Measurements from ENCODE around the gene SPDYE2B.
"Not testable (repeated sequence)": the region's sequence is repeated elsewhere in the genome, so short reads cannot be mapped to it uniquely, and the experiment has no call there.

SPDYE2B gene

GRCh38 chr7:102643404-102643803 is 6.7 kb upstream of the SPDYE2B start:
- not testable (repeated sequence) for H3K9me3 ChIP-seq (ENCODE audit: control insufficient read depth, insufficient read depth, low read length); H3K27me3 ChIP-seq (ENCODE audit: control insufficient read depth, insufficient read depth, low read length); H3K27ac ChIP-seq (ENCODE audit: low read depth, low read length); H3K9ac ChIP-seq (ENCODE audit: low read depth, low read length); H3K36me3 ChIP-seq (ENCODE audit: control insufficient read depth, insufficient read depth, low read length); H3K4me3 ChIP-seq (ENCODE audit: low read depth, low read length); H3K4me1 ChIP-seq (ENCODE audit: control insufficient read depth, insufficient read depth, low read length)

GRCh38 chr7:102647813-102648212 is 2.3 kb upstream of the SPDYE2B start:
- not testable (repeated sequence) for H3K4me1 ChIP-seq (ENCODE audit: control insufficient read depth, insufficient read depth, low read length); H3K4me3 ChIP-seq (ENCODE audit: low read depth, low read length); H3K27ac ChIP-seq (ENCODE audit: low read depth, low read length); H3K27me3 ChIP-seq (ENCODE audit: control insufficient read depth, insufficient read depth, low read length); H3K9me3 ChIP-seq (ENCODE audit: control insufficient read depth, insufficient read depth, low read length); H3K36me3 ChIP-seq (ENCODE audit: control insufficient read depth, insufficient read depth, low read length); H3K9ac ChIP-seq (ENCODE audit: low read depth, low read length)

GRCh38 chr7:102664765-102665164 is 14.6 kb downstream of the SPDYE2B start:
- not testable (repeated sequence) for H3K27me3 ChIP-seq (ENCODE audit: control insufficient read depth, insufficient read depth, low read length); H3K4me1 ChIP-seq (ENCODE audit: control insufficient read depth, insufficient read depth, low read length); H3K9ac ChIP-seq (ENCODE audit: low read depth, low read length); H3K9me3 ChIP-seq (ENCODE audit: control insufficient read depth, insufficient read depth, low read length); H3K4me3 ChIP-seq (ENCODE audit: low read depth, low read length); H3K36me3 ChIP-seq (ENCODE audit: control insufficient read depth, insufficient read depth, low read length); H3K27ac ChIP-seq (ENCODE audit: low read depth, low read length)

- H3K9ac ChIP-seq (ENCODE audit: low read depth, low read length); H3K4me3 ChIP-seq (ENCODE audit: low read depth, low read length); H3K9me3 ChIP-seq (ENCODE audit: control insufficient read depth, insufficient read depth, low read length); H3K36me3 ChIP-seq (ENCODE audit: control insufficient read depth, insufficient read depth, low read length); H3K27ac ChIP-seq (ENCODE audit: low read depth, low read length); H3K4me1 ChIP-seq (ENCODE audit: control insufficient read depth, insufficient read depth, low read length); H3K27me3 ChIP-seq (ENCODE audit: control insufficient read depth, insufficient read depth, low read length): not testable (repeated sequence)
Measured at GRCh38 chr7:102666850-102667249, 16.7 kb downstream of the SPDYE2B start.

GRCh38 chr7:102667523-102667922 is 17.4 kb downstream of the SPDYE2B start:
- not testable (repeated sequence) for H3K27ac ChIP-seq (ENCODE audit: low read depth, low read length); H3K27me3 ChIP-seq (ENCODE audit: control insufficient read depth, insufficient read depth, low read length); H3K9me3 ChIP-seq (ENCODE audit: control insufficient read depth, insufficient read depth, low read length); H3K4me1 ChIP-seq (ENCODE audit: control insufficient read depth, insufficient read depth, low read length); H3K9ac ChIP-seq (ENCODE audit: low read depth, low read length); H3K4me3 ChIP-seq (ENCODE audit: low read depth, low read length); H3K36me3 ChIP-seq (ENCODE audit: control insufficient read depth, insufficient read depth, low read length)

GRCh38 chr7:102671166-102671955 is 21.2 kb downstream of the SPDYE2B start, which contains the start of gene POLR2J2:
POLR2J2 (minus strand) TSS chr7:102671663; CDS start chr7:102671601, 62 bp downstream.
- not testable (repeated sequence) for H3K27me3 ChIP-seq (ENCODE audit: control insufficient read depth, insufficient read depth, low read length); H3K9ac ChIP-seq (ENCODE audit: low read depth, low read length); H3K4me3 ChIP-seq (ENCODE audit: low read depth, low read length); H3K36me3 ChIP-seq (ENCODE audit: control insufficient read depth, insufficient read depth, low read length); H3K27ac ChIP-seq (ENCODE audit: low read depth, low read length); H3K4me1 ChIP-seq (ENCODE audit: control insufficient read depth, insufficient read depth, low read length); H3K9me3 ChIP-seq (ENCODE audit: control insufficient read depth, insufficient read depth, low read length)

GRCh38 chr7:102671956-102672307 is 21.8 kb downstream of the SPDYE2B start:
- not testable (repeated sequence) for H3K36me3 ChIP-seq (ENCODE audit: control insufficient read depth, insufficient read depth, low read length); H3K27me3 ChIP-seq (ENCODE audit: control insufficient read depth, insufficient read depth, low read length); H3K4me1 ChIP-seq (ENCODE audit: control insufficient read depth, insufficient read depth, low read length); H3K27ac ChIP-seq (ENCODE audit: low read depth, low read length); H3K9me3 ChIP-seq (ENCODE audit: control insufficient read depth, insufficient read depth, low read length); H3K4me3 ChIP-seq (ENCODE audit: low read depth, low read length); H3K9ac ChIP-seq (ENCODE audit: low read depth, low read length)

- H3K9me3 ChIP-seq (ENCODE audit: control insufficient read depth, insufficient read depth, low read length); H3K27ac ChIP-seq (ENCODE audit: low read depth, low read length); H3K4me1 ChIP-seq (ENCODE audit: control insufficient read depth, insufficient read depth, low read length); H3K4me3 ChIP-seq (ENCODE audit: low read depth, low read length); H3K27me3 ChIP-seq (ENCODE audit: control insufficient read depth, insufficient read depth, low read length); H3K36me3 ChIP-seq (ENCODE audit: control insufficient read depth, insufficient read depth, low read length); H3K9ac ChIP-seq (ENCODE audit: low read depth, low read length): not testable (repeated sequence)
Measured at GRCh38 chr7:102673447-102674067, 23.4 kb downstream of the SPDYE2B start.

GRCh38 chr7:102675545-102675944 is 25.4 kb downstream of the SPDYE2B start:
- not testable (repeated sequence) for H3K4me3 ChIP-seq (ENCODE audit: low read depth, low read length); H3K4me1 ChIP-seq (ENCODE audit: control insufficient read depth, insufficient read depth, low read length); H3K9ac ChIP-seq (ENCODE audit: low read depth, low read length); H3K27ac ChIP-seq (ENCODE audit: low read depth, low read length); H3K9me3 ChIP-seq (ENCODE audit: control insufficient read depth, insufficient read depth, low read length); H3K27me3 ChIP-seq (ENCODE audit: control insufficient read depth, insufficient read depth, low read length); H3K36me3 ChIP-seq (ENCODE audit: control insufficient read depth, insufficient read depth, low read length)

GRCh38 chr7:102680780-102681179 is 30.7 kb downstream of the SPDYE2B start:
- H3K27ac ChIP-seq (ENCODE audit: low read depth, low read length); H3K4me1 ChIP-seq (ENCODE audit: control insufficient read depth, insufficient read depth, low read length); H3K9me3 ChIP-seq (ENCODE audit: control insufficient read depth, insufficient read depth, low read length); H3K4me3 ChIP-seq (ENCODE audit: low read depth, low read length); H3K27me3 ChIP-seq (ENCODE audit: control insufficient read depth, insufficient read depth, low read length); H3K36me3 ChIP-seq (ENCODE audit: control insufficient read depth, insufficient read depth, low read length); H3K9ac ChIP-seq (ENCODE audit: low read depth, low read length): not testable (repeated sequence)

- not testable (repeated sequence) for H3K27me3 ChIP-seq (ENCODE audit: control insufficient read depth, insufficient read depth, low read length); H3K4me3 ChIP-seq (ENCODE audit: low read depth, low read length); H3K9ac ChIP-seq (ENCODE audit: low read depth, low read length)
Measured at GRCh38 chr7:102682560-102682959, 32.4 kb downstream of the SPDYE2B start.

More at GRCh38 chr7:102682560-102682959, 32.4 kb downstream of the SPDYE2B start:
- not testable (repeated sequence) for H3K9me3 ChIP-seq (ENCODE audit: control insufficient read depth, insufficient read depth, low read length); H3K27ac ChIP-seq (ENCODE audit: low read depth, low read length); H3K4me1 ChIP-seq (ENCODE audit: control insufficient read depth, insufficient read depth, low read length); H3K36me3 ChIP-seq (ENCODE audit: control insufficient read depth, insufficient read depth, low read length)
